GM18867 (cell line): ENCODE data around the gene IP6K2.
A peak's percentile ranks its signal among the peaks of the same experiment; 100 is the strongest.

Experiments used
- ATAC-seq: cut with Tn5 transposase; IDR thresholded peaks from one replicate; pipeline ENCODE4 v1.9.1; 2021; ENCODE audit warnings: mild to moderate bottlenecking, moderate library complexity; ENCODE audit not compliant: unreplicated experiment

The IP6K2 gene

DNA sequence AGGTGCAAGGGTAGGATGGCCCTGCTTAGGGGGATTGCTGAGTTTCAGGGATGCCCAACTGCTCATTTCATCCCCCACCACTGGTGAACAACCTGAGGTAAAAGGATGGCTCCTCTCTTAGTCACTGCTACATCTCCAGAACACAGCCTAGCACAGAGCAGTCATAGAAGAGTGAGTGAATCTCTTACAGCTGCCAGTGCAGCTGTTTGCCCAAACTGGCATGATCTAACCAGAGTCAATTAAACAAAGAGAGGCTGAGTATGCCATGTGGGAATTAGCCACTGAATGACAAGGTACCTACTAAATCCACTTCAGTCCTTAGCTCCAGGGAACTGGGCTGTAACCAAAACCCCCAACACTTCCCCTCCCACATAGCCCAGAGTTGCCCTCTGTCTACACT, 24.5 kb downstream of the IP6K2 start:
- ATAC-seq, result no peak

DNA sequence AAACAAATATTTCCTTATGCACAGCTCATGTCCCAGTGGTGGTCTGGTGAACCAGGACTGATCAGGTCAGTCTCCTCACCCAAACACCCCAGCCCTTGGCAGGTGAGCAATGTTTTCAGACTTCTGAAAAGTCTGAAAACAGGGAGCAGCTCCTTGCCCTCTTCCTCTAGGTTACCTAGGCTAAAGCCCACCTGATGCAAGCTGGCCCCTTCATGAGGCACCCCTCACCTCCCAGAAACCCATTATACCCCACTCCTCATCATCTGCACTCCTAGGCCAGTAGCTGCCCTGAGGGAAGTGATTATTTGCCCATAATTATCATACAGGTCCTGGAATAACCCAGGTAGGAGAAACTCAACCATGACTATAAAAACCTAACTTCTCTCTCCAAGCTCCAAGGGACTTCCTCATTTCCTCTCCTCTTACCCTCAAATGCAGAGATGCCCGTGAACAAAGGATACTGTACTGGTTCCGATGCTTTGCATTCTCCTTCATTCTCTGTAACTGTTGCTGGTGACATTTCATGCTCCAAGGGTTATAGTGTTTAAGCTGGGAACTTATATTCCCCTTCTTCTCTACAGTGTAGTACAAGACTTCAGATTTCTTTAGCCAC, 26.1 kb downstream of the IP6K2 start:
- no peak for ATAC-seq

DNA sequence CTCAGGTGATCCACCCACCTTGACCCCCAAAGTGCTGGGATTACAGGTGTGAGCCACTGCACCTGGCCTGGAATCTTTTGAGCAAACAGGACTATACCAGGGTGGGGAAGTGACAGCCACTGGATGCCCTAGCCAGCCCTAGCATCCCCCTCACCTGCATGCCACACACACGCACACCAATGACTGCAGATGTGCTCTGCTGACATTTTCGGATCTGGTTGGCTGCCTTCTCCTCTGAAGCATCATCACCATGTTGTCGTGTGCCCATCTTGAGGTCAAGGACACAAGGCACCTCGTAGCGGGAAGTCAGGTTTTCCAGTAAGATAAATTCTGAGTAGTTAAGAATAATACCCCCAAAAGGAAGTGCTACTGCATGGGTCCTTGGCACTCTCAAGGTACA, 27.6 kb downstream of the IP6K2 start:
- ATAC-seq, result no peak

DNA sequence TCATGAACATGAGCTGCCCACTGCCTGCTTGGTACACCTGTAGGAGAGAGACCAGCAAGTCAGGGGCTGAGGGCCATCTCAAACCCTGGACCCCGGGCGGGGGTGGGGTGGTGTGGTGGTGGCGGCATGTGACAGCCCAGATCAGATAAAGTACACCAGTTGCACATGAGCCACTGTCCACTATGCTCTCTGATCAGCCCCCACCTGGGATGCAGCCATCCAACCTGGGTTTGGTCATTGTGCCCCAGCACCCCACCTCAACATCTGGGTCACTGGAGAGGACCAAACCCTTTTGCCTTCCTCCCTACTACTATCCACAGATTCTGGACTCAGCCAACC, 28.3 kb downstream of the IP6K2 start:
- ATAC-seq, result no peak

GRCh38 chr3:48688032-48688736, 28.8 kb downstream of the IP6K2 start:
- no peak for ATAC-seq

DNA sequence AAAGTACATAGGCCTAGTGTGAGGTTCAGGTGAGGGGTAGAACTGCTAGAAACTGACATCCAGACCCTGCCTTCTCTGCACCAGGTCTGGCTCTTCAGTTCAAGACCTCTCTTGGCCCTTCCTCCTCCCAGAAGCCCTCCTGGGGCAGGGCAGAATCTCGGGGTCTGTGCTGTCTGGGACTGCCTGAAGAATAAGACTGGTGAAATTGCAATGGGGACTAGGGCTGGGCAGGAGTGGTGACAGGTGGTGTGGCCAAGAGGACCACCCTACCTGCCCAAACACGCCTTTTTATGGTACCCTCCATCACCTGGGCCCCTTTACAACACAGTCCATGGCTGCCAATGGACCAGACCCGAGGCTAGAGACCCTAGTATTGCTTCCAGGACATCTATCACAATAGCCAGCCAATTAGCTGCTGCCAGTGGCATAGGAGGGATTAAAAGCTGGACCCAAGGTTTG, 29.8 kb downstream of the IP6K2 start:
- ATAC-seq, result no peak

- ATAC-seq, result no peak
These were observed 30.3 kb downstream of the IP6K2 start for GRCh38 chr3:48686538-48687219.

GRCh38 chr3:48685603-48686511, 31.2 kb downstream of the IP6K2 start, which contains the start of gene NCKIPSD:
TSS of gene NCKIPSD (minus strand) at chr3:48685915. CDS start at chr3:48685807, 108 bp downstream.
- peak; percentile 83 for ATAC-seq

DNA sequence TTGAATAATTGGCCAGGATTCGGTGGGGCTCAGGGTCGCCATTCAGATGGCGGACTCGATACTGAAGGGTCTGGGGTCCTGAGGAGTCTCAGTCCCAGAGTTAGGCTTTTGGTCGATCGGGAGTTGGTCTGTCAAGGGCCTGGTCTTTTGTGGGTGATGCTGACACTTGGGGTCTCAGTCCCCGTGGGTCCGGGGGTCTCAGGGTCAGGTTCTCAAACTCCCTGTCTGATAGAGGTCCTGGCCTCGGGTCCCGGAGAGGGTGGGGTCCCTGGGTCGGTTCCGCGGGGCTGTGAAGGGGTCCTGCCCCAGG, 31.8 kb downstream of the IP6K2 start:
- ATAC-seq, result no peak

DNA sequence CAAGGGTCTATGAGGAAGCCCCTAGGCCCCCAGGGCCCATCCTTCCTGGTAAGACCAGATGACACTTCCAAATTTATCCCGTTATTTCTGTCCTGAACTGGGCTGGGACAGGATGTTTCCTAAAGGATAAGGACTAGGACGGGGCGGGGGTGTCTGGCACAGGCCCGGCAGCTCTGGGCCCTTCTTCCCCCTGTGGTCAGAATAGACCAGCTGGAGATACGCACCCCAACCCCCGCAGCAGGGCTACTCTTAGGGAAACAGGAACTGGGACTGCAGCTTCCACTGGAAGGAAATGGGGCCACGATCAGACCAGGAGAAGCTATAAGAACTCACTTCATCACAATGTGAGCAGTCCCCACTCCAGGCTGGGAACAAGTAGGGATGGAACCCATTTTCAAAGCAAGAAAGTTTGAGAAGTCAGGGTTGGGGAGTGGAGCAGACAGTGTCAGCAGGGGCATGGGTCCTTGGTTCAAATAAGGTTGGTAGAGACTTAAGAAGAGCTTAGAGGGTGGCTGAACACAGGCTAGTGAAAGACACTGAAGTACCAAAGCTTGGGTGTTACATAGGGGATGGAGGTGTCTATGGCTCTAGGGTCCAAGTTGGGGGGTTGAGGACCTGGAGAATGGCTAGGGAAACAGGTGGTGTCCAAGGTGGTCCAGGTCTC, 32.4 kb downstream of the IP6K2 start:
- ATAC-seq, result no peak

DNA sequence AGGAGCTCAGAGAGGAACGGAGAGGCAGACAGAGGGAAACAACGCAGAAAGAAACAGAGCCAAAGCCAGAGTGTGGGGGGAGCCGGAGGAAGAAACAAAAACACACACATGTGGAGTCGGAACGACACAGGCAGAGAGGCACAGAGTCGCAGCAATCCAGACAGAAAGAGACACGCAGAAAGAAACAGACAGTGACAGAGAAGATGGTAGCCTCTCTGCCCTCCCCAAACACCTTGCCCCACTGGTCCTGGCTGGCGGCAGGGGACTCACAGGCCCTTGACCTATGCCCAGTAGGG, 33.0 kb downstream of the IP6K2 start:
- no peak for ATAC-seq

DNA sequence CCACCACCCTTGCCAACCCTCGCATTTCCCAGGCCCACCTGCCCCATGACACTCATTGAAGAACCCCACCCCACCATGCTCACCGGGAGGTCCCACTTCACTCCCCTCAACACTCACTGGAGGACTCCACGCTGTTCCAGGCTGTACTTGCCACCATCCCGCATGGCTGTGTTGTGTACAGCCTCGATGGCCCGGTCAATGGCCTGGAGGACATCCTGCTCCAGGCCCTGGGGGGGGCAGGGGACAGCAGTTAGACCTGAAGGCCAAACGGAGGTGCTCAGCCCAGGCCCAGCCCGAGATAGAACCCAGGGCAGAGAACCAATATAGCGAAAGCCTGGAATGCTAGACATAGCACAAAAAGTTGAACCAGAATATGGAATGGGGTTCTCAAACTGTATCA, 34.2 kb downstream of the IP6K2 start:
- ATAC-seq, result no peak

GRCh38 chr3:48681974-48682610, 34.9 kb downstream of the IP6K2 start:
- no peak for ATAC-seq

DNA sequence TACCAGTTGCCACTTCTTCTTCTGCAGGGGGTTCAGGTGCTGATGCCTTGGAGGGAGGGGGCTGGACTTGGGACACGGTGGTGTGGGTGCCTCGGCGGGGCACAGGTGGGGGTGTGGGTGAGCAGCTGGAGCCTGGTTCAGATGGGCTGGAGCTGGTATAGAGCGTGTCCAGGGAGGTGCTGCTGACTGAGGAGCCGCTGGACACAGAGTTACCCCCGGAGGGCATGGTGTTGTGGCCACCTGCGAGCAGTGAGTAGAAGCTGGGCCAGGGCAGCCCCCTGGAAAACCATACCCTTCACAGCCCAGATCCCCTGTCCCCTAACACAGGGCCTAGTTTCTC, 35.5 kb downstream of the IP6K2 start:
- no peak for ATAC-seq

GRCh38 chr3:48680811-48681540, 36.0 kb downstream of the IP6K2 start:
- ATAC-seq, result no peak

- ATAC-seq, result peak; percentile 40
These were observed 37.3 kb downstream of the IP6K2 start for GRCh38 chr3:48679411-48680391.

DNA sequence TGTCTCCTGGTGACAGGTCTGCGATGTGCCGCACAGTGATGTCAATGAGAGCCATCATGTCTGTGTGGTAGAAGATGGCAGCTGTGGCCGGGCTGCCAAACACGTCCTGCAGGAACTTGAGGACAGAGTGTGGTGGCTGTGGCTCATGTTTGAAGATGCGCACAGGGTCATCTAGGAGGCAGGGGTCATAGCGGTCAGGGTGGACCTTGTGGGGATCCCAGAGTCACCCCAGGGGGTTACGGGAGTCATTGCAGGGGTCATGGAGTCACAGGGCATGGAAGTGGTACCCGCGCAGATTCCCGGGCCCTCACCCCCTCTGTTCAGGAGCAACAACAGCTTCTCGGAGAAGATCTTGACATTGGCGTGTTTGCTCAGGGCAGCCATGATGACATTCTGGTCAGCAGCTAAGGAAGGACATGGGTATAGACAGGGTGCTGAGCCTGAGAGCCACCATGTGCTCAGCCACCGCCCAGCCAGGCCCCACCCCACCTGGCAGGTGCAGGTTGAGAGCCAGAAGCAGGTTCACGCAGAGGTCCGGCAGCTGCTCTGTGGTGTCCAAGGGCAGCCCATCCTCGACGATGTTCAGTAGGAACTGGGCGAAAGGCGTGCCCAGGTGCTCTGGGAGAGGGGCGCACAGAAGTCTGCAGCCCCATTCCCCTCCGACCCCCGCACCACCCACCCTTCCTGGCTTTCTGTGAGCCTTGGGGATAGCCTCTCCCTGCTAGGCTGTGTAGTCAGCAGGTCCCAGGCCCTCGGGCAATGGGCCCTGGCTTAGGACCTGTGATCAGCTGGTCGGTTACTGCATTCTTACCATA, 38.2 kb downstream of the IP6K2 start:
- no peak for ATAC-seq

GRCh38 chr3:48678056-48678455, 39.0 kb downstream of the IP6K2 start:
- ATAC-seq, result no peak
